Activated naive CD8-positive, alpha-beta T cell treated with anti-CD3 and anti-CD28 coated beads, Interleukin-2, amount 10 ng/mL, durations not matched to agents 7 days and 5 days (primary cell): ENCODE measurements around the gene HOXC5. TPM values are rescaled to one million over a fixed set of nuclear protein-coding genes. Genes with fewer than 3 reads are reported as not detected.
A peak's percentile ranks its signal among the peaks of the same experiment; 100 is the strongest.

Experiments
- ATAC-seq: fragments of 150-1000 bp; cut with Tn5 transposase; one replicate; pipeline ENCODE4 v1.10.0; 2021; ENCODE audit warnings: low read depth, moderate library complexity
- POLR2A ChIA-PET: fragments of 350-600 bp; sonication (Branson Sonifier 250); formaldehyde crosslinking; loops from one replicate; lab custom pipeline; 2021; ENCODE audit warnings: antibody characterized with exemption; lab: Charles Lee
- DNase-seq: peaks from one replicate; pipeline ENCODE4 v3.0.0; 2021
- H3K27ac Mint-ChIP-seq: one replicate; pipeline ENCODE4 v1.8.0; 2022; ENCODE audit warnings: mild to moderate bottlenecking, mixed read lengths
- H3K27me3 Mint-ChIP-seq: one replicate; pipeline ENCODE4 v1.8.0; 2022; ENCODE audit warnings: mild to moderate bottlenecking, moderate library complexity, mixed read lengths
- H3K36me3 Mint-ChIP-seq: one replicate; pipeline ENCODE4 v1.8.0; 2021; ENCODE audit warnings: mild to moderate bottlenecking, mixed read lengths
- H3K4me1 Mint-ChIP-seq: one replicate; pipeline ENCODE4 v1.8.0; 2021; ENCODE audit warnings: mixed read lengths
- H3K4me3 Mint-ChIP-seq: one replicate; pipeline ENCODE4 v1.8.0; 2022; ENCODE audit warnings: mild to moderate bottlenecking, moderate library complexity, mixed read lengths
- H3K9me3 Mint-ChIP-seq: one replicate; pipeline ENCODE4 v1.8.0; 2021; ENCODE audit warnings: mixed read lengths
- total RNA-seq, 2 experiments: library from RNA; stranded (reverse); gene quantifications; one replicate each; pipeline ENCODE4 v1.2.3, GENCODE V29; 2021

HOXC5 gene
- total RNA-seq, 2 experiments from 2014 or later = not detected

DNA sequence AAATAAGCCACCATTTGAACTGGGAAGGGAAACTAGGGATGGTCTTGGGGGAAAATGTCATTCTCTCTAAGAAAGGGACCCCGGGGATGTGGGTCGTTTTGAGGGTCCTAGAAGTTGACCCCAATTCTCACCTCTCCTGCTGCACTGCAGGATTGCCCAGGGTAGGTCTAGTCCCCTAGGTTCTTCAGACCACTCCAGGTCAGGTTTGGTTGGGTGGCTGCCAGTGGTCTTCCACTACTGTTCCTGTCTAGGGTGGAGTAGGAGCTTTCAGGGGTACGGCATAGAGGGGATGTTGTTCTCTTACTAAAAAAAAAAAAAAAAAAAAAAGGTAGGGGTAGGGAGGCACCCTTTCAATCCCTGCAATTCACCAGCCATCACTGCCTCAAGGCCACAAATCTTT, 16.8 kb upstream of the HOXC5 start:
- H3K4me3 Mint-ChIP-seq = no peak overlapping the region

DNA sequence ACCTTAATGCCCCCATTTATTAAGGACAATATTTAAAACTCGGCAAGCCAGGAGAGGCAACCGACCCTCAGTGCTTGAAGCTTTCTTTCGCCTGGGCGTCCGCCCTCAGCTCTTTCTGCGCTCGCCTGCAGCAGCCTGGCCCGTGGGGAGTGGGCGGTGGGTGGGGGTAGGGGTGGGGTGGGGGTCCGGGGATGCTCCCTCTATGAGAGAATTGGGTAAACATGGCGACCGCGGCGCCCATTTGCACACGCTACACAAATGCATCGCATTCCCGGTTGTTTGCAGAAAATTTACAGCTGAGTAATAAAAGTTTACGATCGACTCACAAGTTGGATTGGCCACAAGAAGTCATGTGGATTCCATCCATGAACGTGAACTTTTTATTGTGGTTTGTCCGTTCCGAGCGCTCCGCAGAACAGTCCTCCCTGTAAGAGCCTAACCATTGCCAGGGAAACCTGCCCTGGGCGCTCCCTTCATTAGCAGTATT, 16.3 kb upstream of the HOXC5 start:
- POLR2A ChIA-PET = interaction anchor here (1.0 kb wide), 1 partner anchor 10 kb away, joined by 3 read pairs; no protein-coding TSS in a partner anchor
- Mint-ChIP-seq H3K27ac (no peak overlapping the region), H3K27me3 (peaks cover 81% of the 10 kb centered on the region), H3K4me1 (peaks cover 12% of the 10 kb centered on the region), H3K36me3 (no peaks in the 10 kb centered on the region), H3K4me3 (no peak overlapping the region), H3K9me3 (no peaks in the 10 kb centered on the region)
- ATAC-seq (no peak), DNase-seq (no peak)

More for the DNA sequence above, 16.8 kb upstream of the HOXC5 start:
- H3K27ac Mint-ChIP-seq = no peak overlapping the region
- H3K27me3 Mint-ChIP-seq = peaks cover 81% of the 10 kb centered on the region
- ATAC-seq (no peak), DNase-seq (no peak)
- POLR2A ChIA-PET = interaction anchor here (1.0 kb wide), 1 partner anchor 10 kb away, joined by 3 read pairs; no protein-coding TSS in a partner anchor
- H3K9me3 Mint-ChIP-seq = no peaks in the 10 kb centered on the region
- H3K4me1 Mint-ChIP-seq = peaks cover 12% of the 10 kb centered on the region
- H3K36me3 Mint-ChIP-seq = no peaks in the 10 kb centered on the region

DNA sequence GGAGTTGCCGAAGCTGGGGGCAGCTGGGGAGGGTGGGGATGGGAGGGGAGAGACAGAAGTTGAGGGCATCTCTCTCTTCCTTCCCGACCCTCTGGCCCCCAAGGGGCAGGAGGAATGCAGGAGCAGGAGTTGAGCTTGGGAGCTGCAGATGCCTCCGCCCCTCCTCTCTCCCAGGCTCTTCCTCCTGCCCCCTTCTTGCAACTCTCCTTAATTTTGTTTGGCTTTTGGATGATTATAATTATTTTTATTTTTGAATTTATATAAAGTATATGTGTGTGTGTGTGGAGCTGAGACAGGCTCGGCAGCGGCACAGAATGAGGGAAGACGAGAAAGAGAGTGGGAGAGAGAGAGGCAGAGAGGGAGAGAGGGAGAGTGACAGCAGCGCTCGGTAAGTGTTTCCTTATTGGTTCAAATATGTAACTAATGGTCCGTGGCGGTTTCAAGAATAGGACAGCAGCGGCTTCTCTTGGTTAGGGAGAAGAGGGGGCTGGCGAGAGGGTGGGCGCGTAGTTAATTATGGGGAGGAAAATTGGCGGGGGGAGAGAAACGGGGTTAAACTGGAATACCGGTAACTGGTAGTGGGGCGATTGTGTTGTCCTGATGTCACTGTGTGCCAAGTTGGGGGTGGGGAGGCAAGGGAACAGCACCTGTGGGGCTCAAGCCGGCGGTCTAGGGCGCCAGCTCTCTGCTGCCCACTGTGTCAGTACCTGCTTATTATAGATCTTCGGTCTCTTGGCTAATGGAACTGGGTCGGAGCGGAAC, 15.6 kb upstream of the HOXC5 start:
- peak; percentile 42 for ATAC-seq
- H3K27me3 Mint-ChIP-seq = peaks cover 81% of the 10 kb centered on the region
- POLR2A ChIA-PET = interaction anchor here (0.6 to 1.2 kb wide), 9 partner anchors 8 to 263 kb away, joined by 3 to 6 read pairs (median 3); partner anchors contain the start of genes CBX5, HOXC4, HOXC8 and HOXC9

DNA sequence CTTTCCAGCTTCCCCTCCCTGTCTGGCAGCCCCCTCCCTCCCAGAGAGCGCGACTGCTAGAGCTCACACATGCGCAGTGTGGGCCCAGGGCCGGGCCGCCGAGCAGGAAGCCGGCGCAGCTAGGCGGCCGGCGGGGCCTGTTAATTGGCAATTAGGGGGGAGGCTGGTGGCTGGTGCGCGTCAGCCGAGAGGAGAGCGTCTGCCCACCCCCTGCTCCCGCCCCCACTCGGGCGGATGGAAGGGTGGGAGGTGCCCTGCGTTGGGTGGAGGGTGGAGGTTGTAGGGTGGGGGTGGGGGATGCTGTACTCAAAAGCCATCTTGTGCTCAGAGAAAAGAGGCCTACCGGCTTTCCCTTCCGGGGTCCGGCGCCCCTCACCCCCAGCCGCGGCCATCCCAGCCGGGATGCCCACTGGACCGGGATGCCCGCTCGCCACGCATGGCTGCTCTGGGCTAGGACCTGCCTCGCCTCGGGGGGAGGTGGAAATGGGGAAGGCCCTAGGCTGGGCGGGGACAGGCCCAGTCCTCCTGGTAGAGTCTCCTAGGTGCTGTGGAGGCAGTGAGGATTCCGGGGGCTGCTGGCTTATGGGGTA, 14.9 kb upstream of the HOXC5 start:
- Mint-ChIP-seq H3K27ac (no peak overlapping the region), H3K4me3 (peak overlapping the region; percentile 88), H3K9me3 (no peaks in the 10 kb centered on the region), H3K36me3 (no peaks in the 10 kb centered on the region), H3K4me1 (peaks cover 12% of the 10 kb centered on the region), H3K27me3 (peaks cover 81% of the 10 kb centered on the region)
- peak; percentile 83 for DNase-seq
- ATAC-seq = peak; percentile 95
- POLR2A ChIA-PET = interaction anchor here (0.8 to 1.2 kb wide), 7 partner anchors 9 to 262 kb away, joined by 3 to 6 read pairs (median 3); partner anchors contain the start of genes CBX5, HOXC4, HOXC8 and HOXC9

More for the DNA sequence above, 15.6 kb upstream of the HOXC5 start:
- peaks cover 12% of the 10 kb centered on the region for H3K4me1 Mint-ChIP-seq
- DNase-seq = no peak
- peak overlapping the region; percentile 71 for H3K27ac Mint-ChIP-seq
- no peaks in the 10 kb centered on the region for H3K36me3 Mint-ChIP-seq
- H3K9me3 Mint-ChIP-seq = no peaks in the 10 kb centered on the region
- peak overlapping the region; percentile 88 for H3K4me3 Mint-ChIP-seq

DNA sequence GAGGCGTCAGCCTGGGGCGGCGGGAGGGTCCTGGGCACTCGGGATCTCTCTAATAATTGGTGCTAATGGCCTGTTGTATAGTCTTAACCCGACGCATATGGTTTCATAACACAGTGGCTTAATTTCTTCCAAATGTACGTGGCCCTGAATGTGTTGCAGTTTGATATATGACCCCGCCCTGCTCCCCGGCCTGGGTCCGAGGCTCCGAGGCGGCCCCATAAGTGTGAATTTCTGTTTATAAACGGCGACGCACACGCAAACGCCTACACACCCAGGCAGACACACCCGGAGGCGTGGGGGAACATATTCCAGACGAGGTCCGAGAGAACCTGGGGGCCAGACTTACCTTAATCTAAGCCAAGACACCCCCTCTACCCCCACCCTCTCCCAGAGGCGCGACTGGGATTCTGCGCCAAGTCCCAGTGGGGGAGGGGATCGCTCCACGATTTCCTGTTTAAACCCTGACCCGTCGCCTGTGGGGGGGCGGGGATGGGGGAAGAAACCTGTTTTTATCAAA, 14.3 kb upstream of the HOXC5 start:
- DNase-seq (no peak), ATAC-seq (no peak)
- Mint-ChIP-seq H3K36me3 (no peaks in the 10 kb centered on the region), H3K27ac (no peak overlapping the region), H3K9me3 (no peaks in the 10 kb centered on the region), H3K4me3 (peak overlapping the region; percentile 88), H3K4me1 (peaks cover 12% of the 10 kb centered on the region), H3K27me3 (peaks cover 81% of the 10 kb centered on the region)
- POLR2A ChIA-PET = interaction anchor here (0.8 kb wide), 1 partner anchor 197 kb away, joined by 3 read pairs; no protein-coding TSS in a partner anchor

DNA sequence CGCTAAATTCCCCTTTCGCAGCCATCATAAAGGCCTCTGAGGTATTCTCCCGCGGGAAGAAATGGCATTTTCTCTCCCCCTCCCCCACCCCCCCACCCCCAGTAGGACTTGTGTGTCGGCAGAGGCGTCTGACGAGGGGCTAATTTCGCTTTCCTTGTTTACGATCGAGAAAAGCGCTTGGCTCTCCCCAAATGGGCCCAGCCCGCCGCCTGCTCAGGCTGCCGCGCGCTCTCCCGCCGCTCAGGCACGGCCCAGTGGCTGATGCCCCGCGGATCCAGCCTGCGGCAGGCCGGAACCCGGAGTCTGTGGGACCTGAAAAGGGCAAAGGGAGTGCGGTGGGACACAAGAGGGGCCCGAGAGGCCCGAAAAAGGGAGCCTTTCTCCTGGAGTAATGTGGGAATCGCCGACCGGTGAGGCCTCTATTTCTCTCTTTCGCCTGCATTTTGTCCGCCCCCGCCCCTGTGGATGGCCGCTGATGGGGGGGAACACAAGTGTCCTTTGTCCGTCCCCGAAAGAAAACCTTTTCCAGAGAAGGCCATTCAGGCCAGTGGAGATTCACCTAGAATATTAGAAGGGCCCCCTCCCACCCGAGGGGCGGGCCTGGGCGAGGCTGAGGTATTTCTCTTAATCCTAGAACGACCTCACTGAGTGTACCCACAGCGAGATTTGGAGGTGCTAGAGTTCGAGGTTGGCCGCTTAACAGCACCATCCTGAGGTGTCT, 13.6 kb upstream of the HOXC5 start:
- Mint-ChIP-seq H3K36me3 (no peaks in the 10 kb centered on the region), H3K27me3 (peaks cover 81% of the 10 kb centered on the region), H3K27ac (no peak overlapping the region), H3K4me3 (no peak overlapping the region), H3K9me3 (no peaks in the 10 kb centered on the region), H3K4me1 (peaks cover 11% of the 10 kb centered on the region)
- POLR2A ChIA-PET = no interaction called here
- no peak for ATAC-seq
- no peak for DNase-seq

DNA sequence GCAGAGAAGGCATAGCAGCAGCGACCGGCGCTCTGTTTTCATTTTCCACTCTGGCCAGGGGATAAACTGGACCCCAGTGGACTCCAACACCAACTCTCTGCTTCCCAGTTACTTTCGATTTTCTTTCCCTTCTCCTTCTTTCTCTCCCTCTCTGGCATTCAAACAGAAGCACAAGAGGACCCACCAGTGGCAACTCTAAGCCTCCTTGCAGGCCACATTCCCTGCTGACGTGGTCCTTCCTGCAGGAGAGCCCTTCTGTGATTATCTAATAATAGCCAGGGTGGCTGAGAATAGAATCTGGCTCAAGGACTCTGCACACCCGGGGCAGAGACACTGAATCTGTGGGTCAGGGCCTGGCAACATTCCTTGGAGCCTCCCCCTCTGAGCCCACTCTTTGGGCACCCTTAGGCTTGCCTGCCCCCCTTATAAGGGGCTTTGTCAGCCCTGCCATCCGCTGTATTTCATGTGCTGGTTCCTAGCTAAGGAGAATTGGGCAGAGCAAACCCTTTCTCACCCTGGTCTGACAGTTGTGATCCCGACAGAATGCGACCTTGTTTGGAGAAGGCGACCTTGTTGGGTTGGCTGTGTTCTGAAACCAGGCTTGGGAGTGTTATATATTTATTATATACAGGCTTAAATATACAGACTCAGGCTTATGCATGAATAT, 12.8 kb upstream of the HOXC5 start:
- Mint-ChIP-seq H3K9me3 (no peaks in the 10 kb centered on the region), H3K4me3 (no peak overlapping the region), H3K27me3 (peaks cover 77% of the 10 kb centered on the region), H3K4me1 (peaks cover 10% of the 10 kb centered on the region), H3K36me3 (no peaks in the 10 kb centered on the region), H3K27ac (no peak overlapping the region)
- POLR2A ChIA-PET = no interaction called here
- ATAC-seq (no peak), DNase-seq (no peak)

DNA sequence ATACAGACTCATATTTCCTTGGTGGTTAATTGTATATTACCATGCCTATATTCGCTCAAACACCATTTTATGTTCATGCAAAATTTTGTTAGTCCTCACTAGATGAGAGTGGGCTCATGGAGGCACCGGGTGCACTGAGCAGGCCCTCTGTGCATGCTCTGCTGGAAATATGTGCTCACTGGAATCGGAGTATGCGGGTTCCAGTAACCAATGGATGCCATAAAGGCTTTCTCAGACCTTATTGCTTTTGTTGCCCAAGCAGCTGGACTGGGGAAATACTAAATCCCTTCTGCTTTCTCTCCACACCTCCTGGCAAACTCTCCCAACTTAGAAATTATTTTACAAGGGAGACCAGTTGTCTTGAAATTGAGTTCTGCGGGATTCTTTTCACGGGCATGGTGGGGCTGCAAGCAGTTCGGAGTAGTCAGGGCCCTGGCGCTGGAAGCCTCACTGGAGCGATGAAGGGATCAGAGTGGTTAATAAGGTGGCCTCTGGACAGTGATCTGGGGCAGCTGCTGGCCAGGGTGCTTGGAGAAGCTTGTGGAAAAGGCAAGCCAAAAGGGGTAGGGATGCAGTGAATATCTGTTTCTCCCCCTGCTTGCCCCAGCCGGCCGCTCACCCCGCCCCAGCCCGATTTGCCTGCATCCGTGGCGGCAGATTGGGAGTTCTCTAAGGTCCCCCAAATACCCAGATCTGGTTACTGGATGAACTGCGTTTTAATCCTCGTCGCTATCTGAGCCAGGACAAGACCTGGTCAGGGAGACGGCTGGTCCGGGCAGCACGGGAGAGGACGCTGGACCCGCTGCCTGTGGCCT, 12.1 kb upstream of the HOXC5 start:
- H3K27ac Mint-ChIP-seq = no peak overlapping the region
- POLR2A ChIA-PET = no interaction called here
- H3K9me3 Mint-ChIP-seq = no peaks in the 10 kb centered on the region
- H3K4me1 Mint-ChIP-seq = peaks cover 11% of the 10 kb centered on the region
- H3K27me3 Mint-ChIP-seq = peaks cover 77% of the 10 kb centered on the region
- H3K4me3 Mint-ChIP-seq = no peak overlapping the region
- H3K36me3 Mint-ChIP-seq = no peaks in the 10 kb centered on the region
- ATAC-seq = no peak
- DNase-seq = no peak

DNA sequence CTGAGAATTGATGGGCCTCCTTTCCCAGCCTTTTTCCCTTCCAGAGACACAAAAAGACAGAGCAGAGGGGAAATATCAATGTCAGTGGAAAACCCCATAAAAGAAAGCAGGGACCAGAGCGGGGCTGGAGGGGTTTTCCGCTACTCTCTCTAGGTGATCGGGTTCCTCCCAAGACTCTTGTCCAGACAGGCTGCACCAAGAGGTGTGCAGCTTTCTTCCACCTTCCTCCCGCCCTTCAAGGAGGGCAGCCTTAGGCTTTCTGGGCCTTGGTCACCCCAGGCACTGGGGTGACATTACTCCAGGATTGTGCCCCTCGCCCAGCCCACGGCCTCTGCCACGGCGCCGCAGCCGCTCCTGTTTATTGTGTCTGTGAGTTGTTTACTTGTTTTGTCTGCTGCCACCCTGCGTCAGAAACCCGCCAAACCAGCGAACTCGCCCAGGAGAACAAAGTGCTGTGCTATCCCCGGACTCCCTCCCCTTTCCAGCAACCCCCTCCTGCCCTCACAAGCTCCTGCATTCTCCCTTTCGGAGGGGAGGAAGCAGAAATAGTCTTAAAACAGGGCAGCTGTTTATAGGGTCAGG, 11.3 kb upstream of the HOXC5 start:
- no peaks in the 10 kb centered on the region for H3K9me3 Mint-ChIP-seq

DNA sequence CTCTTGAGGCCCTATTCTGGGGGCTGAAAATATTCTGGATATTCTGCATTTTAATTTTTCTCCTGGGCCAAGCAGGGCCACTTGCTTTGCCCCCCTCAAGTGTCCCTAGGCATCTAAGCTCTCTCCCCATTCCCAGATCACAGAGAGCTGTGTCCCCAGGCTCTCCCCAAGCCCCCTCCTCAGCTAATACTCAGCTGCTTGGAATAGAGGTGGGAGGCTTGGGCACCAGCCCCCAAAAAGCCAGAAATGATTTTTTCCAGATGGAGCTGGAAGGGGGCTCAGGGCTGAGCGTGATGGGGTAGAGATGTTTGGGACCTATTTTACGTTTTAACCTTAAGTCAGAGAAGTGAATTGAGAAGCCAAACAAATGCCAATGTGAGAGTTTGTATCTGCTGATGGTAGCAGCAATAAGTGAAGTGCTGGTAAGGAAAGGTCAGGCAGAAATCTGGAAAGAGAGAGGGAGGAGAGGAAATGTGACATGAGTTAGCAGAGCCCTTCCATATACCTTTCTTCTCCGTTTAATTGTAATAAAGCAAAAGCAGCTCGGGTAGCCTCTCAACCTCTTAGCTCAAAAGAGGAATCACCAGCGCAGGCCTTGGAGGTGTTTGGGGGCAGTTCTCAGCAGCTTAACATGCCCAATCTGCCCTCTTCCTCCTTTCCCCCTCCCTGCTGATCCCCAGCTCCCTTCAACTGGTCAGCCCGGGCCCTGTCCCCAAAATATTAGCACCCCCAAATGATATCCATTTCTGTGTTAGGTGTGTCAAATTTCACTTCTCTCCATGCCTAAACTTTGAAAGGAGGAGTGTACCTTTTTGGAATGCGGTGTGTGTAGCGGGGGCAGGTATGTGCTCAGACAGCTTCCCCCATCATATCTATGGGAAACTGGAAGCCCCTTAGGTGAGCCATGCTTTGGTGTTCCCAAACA, 9.6 kb upstream of the HOXC5 start:
- Mint-ChIP-seq H3K27ac (no peak overlapping the region), H3K36me3 (no peaks in the 10 kb centered on the region), H3K4me3 (no peak overlapping the region), H3K27me3 (peaks cover 82% of the 10 kb centered on the region), H3K9me3 (no peaks in the 10 kb centered on the region), H3K4me1 (peaks cover 8% of the 10 kb centered on the region)
- no peak for DNase-seq
- no peak for ATAC-seq
- POLR2A ChIA-PET = no interaction called here

More for the DNA sequence above, 11.3 kb upstream of the HOXC5 start:
- Mint-ChIP-seq H3K27me3 (peaks cover 77% of the 10 kb centered on the region), H3K27ac (no peak overlapping the region), H3K4me1 (peaks cover 15% of the 10 kb centered on the region), H3K36me3 (no peaks in the 10 kb centered on the region), H3K4me3 (no peak overlapping the region)
- DNase-seq (no peak), ATAC-seq (no peak)
- POLR2A ChIA-PET = no interaction called here

DNA sequence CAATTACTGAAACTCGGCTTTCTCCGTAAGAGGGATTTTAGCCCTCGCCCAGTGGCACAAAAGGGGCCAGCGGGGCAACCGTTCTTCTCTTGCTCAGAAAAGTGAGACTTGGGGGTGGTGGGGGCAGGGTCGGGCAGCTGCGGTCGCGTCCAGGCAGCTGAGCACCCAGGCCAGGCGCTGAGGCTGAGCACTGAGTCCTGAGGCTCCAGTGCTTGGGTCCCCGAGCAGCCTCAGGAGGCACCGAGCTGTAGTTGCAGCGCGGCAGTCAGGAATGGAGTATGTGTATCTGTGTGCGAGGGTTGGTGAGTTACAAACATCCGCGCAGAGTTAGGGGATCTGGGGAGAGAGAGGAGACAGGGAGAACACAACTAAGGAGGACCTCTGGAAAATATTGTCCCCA, 8.7 kb upstream of the HOXC5 start:
- no peak overlapping the region for H3K27ac Mint-ChIP-seq
- peaks cover 11% of the 10 kb centered on the region for H3K4me1 Mint-ChIP-seq
- H3K36me3 Mint-ChIP-seq = no peaks in the 10 kb centered on the region
- no peak for ATAC-seq
- no peak overlapping the region for H3K4me3 Mint-ChIP-seq
- POLR2A ChIA-PET = no interaction called here
- DNase-seq = no peak
- peaks cover 89% of the 10 kb centered on the region for H3K27me3 Mint-ChIP-seq
- no peaks in the 10 kb centered on the region for H3K9me3 Mint-ChIP-seq
